GM18502 (cell line): ENCODE measurements around the gene RAET1G.
"Not testable (repeated sequence)": the region's sequence is repeated elsewhere in the genome, so short reads cannot be mapped to it uniquely, and the experiment has no call there.

Experiments used
- ATAC-seq: cut with Tn5 transposase; IDR thresholded peaks from one replicate; pipeline ENCODE4 v1.9.1; 2021; ENCODE audit warnings: mild to moderate bottlenecking; ENCODE audit not compliant: unreplicated experiment, poor library complexity

Gene RAET1G

DNA sequence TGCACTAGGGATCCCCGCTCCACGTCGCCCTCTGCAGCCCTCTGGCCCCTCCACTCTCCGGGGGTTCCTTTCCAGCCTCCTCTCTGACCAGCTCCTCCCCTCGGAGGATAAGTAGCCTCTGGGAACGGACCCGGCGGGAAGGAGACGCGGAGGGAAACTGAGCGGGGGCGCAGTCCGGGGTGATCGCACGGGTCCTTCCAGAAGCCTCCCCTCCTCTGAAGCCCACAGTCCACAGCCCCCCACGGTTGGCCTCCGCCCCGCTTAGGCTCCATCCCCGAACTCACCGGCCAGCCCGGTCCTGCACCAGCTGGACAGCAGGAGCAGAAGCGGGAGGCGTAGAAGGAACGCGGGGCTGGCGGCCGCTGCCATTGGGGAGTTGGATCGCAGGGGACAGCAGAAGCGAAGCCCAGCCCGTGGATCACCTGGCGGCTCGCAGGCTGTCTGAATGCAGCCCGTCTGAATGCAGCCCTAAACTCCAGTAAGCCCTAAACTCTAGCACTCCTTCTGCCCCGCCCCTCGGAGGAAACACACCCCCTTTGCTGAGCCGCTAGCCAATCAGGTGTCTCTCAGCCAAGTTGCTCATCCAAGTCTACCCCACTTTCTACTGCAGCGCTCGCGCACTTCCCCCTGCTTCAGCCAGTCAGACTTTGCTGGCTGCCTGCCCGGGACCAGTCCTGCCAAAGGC is at the start of gene RAET1G:
TSS of gene RAET1G (minus strand) at position 480 of the 685 bp plus-strand sequence. CDS start at position 369, 111 bp downstream.
- ATAC-seq: peak; percentile 70

DNA sequence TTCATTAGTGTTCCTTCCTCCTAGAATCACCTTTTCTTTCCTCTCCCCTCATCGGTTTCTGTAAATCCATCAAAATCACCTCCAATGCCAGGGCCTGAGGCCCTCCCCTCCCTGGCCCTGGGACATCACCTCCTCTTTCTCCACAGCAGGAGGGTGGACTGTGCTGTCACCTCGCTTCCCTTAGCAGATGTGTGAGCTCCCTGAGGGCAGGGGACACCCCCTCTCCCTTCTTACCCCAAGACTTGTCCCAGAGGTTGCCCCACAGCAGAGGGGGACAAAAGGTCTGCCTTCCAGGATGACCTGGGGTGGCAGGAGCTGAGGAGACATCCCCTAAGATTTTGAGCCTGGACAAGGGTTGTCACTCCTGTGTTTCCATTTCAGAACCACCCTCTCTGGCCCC is 46.7 kb upstream of the RAET1G start:
- ATAC-seq: no peak

DNA sequence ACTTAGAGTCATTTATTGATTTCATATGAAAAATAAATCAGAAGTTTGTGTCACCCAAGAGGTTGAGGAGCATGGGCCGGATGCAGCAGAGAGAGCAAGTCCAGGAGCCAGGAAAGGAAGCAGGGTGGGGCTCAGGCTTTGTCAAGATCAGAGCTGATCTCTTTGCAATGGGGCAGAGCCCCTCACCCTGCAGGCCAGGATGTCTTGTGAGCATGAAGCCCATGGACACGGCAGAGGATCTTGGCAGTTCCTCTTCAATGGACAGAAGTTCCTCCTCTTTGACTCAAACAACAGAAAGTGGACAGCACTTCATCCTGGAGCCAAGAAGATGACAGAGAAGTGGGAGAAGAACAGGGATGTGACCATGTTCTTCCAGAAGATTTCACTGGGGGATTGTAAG is 46.0 kb upstream of the RAET1G start:
- ATAC-seq: not testable (repeated sequence)

DNA sequence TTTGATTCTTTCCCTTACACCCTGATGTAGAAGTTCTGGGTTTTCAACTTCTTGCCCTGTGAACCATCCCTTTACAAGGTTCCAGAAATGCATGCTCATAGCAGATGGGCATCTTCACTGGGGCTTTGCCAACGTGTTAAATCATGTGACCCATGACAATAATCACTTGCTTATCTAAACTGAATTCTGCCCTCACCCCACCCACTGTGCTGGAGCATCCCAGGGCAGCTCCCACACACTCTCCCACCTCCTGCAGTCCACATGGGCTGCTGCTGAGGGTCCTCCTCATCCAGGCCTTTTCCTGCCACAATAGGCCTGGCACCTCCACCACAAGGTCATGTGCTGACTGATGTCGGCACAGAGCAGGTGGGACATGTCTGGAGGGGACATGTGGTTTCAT is 45.1 kb upstream of the RAET1G start:
- ATAC-seq: not testable (repeated sequence)

- ATAC-seq: no peak
These were observed 44.7 kb upstream of the RAET1G start for GRCh38 chr6:149967591-149967990.

DNA sequence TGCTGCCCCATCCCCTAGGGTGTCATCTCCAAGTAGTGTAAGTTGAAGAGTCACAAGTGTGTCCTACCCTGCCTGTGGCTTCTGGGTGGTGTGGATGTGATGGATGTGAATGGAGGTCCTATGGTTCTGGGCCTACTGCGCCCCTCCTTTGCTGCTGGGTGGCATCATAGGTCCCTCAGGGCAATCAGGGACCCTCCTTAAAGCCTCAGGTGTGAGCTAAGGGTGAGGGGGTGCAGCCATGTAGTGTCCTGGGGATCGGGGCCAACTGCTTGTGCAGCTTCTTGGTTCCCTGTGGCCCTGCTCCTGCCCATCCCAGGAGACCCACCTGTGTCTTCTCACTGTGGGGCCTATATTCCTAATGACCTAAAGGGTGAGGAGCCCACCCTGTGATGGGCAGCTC is 43.4 kb upstream of the RAET1G start:
- not testable (repeated sequence) for ATAC-seq

- no peak for ATAC-seq
These were observed 42.5 kb upstream of the RAET1G start for GRCh38 chr6:149965194-149966020.

DNA sequence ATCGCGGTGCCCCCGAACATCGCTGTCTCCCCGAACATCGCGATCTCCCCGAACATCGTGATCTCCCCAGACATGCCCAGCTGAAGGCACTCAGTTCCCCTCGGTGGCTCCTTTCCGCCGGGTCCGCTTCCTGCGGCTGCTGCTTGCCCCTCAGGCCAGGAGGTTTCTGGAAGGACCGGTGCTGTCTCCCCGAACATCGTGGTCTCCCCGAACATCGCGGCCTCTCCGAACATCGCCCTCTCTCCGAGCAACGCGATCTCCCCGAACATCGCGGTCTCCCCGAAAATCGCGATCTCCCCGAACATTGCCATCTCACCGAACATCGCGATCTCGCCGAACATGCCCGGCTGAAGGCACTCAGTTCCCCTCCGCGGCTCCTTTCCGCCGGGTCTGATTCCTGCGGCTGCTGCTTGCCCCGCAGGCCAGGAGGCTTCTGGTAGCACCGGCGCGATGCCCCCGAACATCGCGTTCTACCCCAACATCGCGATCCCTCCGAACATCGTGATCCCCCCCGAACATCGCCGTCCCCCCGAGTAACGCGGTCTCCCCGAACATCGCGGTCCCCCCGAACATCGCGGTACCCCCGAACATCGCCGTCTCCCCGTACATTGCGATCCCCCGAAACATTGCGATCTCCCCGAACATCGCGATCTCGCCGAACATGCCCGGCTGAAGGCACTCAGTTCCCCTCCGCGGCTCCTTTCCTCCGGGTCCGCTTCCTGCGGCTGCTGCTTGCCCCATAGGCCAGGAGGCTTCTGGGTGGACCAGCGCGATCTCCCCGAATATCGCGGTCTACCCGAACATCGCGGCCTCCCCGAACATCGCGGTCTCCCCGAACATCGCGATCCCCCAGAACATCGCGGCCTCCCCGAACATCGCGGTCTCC is 41.6 kb upstream of the RAET1G start:
- ATAC-seq: no peak

- peak; percentile 67 for ATAC-seq
These were observed 40.8 kb upstream of the RAET1G start, which contains the start of gene ULBP1 for GRCh38 chr6:149963462-149964307. ULBP1 (plus strand) TSS chr6:149963943; CDS start chr6:149964050, 107 bp downstream.

GRCh38 chr6:149963212-149963461 is 40.2 kb upstream of the RAET1G start:
- ATAC-seq: peak; percentile 47

- no peak for ATAC-seq
These were observed 39.7 kb upstream of the RAET1G start for GRCh38 chr6:149962461-149963211.

GRCh38 chr6:149961728-149962425 is 39.0 kb upstream of the RAET1G start:
- no peak for ATAC-seq

- no peak for ATAC-seq
These were observed 37.6 kb upstream of the RAET1G start for GRCh38 chr6:149960488-149960887.

- ATAC-seq: not testable (repeated sequence)
These were observed 36.9 kb upstream of the RAET1G start for GRCh38 chr6:149959806-149960205.

DNA sequence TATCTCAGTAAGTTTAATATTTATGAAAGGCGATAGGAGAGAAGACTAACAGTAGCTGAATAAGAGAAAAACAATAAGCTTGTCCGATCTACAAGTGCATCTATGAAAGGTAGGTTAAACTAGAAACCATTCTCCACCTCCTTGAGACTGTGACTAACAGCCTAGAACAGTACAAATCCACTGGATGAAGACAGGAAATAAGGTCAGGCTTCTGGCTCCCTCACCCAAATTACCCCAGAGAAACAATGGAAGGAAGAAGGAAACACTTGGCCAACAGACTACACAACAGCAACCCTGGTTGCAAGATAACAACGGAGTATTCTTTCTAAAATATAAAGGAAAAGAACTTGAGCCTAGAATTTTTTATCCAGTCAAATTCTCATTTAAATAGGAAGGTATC is 35.2 kb upstream of the RAET1G start:
- not testable (repeated sequence) for ATAC-seq

- not testable (repeated sequence) for ATAC-seq
These were observed 32.9 kb upstream of the RAET1G start for GRCh38 chr6:149955654-149956317.

DNA sequence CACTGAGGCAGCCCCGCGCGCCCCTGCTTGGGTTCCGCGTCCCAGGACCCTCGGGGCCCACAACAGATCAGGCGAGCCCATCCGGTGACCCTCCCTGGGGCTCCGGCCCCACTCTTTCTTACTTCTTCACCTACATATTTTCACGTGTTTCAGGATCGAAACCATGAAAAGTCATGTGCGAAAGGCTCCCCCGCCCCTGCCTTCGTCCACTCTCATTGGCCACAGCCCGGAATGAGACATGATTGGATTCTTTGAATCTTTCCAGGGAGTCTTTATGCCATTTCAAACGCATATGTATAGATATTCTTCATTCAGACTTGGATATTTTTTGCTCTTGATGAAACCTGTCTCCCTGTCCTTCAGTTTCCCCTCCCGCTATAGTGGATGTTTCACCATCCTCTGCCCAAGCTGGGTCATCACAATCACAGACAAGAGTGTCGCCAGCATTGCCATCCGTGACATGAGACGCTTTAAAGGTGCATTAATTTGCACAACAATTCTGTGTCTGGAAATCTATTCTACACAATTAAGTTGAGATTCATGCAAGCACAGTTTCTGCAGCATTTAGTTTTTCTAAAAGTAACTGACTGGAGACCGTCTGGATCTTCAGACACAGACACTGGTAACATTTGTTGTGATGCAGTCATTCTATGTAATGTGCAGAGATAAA is 32.2 kb upstream of the RAET1G start:
- not testable (repeated sequence) for ATAC-seq
